ENCODE results near the gene NFYC.

DNA sequence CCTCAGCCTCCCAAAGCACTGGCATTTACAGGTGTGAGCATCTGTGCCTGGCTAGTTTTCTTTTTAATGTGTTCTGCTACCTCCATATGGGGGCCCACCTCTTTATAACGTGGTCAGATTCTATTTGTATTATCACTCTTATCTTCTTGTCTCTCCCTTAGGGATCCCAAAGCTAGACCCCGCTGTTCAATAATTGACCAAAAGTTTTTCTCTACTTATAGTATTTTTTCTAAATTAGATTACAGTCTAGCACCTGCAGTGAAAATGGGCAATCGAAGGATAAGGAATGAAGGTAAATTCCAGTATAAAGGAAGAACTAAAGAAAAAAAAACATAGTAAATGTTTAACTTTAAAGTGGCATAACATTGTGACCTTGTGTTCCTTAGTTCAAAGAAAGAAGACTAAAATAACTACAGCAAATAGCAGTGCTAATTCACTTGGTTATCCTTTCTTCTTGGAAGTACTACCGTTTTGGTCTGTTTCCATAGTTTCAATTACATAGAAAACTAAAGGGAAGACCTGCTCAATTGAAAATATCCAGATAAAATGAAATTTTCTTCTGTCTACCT lies 24.1 kb downstream of the NFYC start:
- TF ChIP-seq, protein P1, sequence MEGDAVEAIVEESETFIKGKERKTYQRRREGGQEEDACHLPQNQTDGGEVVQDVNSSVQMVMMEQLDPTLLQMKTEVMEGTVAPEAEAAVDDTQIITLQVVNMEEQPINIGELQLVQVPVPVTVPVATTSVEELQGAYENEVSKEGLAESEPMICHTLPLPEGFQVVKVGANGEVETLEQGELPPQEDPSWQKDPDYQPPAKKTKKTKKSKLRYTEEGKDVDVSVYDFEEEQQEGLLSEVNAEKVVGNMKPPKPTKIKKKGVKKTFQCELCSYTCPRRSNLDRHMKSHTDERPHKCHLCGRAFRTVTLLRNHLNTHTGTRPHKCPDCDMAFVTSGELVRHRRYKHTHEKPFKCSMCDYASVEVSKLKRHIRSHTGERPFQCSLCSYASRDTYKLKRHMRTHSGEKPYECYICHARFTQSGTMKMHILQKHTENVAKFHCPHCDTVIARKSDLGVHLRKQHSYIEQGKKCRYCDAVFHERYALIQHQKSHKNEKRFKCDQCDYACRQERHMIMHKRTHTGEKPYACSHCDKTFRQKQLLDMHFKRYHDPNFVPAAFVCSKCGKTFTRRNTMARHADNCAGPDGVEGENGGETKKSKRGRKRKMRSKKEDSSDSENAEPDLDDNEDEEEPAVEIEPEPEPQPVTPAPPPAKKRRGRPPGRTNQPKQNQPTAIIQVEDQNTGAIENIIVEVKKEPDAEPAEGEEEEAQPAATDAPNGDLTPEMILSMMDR (IDR thresholded peaks at IDR 0.05) = no peak
- no peak for TF ChIP-seq EP300 (IDR thresholded peaks at IDR 0.05)
- no peak for TF ChIP-seq POLR2A (IDR thresholded peaks at IDR 0.05)
